WTC11 (cell line): ENCODE results near the gene SSC5D. TPM values are rescaled to one million over a fixed set of nuclear protein-coding genes. Genes with fewer than 3 reads are reported as not detected.

Source experiments
- ATAC-seq: fragments of 200-7000 bp; cut with Tn5 transposase; 2 replicates; pipeline ENCODE4 v1.10.0; 2021; ENCODE audit warnings: mild to moderate bottlenecking, moderate library complexity
- CTCF ChIA-PET: fragments of 300-600 bp; sonication (Branson Sonifier 250); formaldehyde crosslinking; loops from one replicate; lab custom pipeline; 2021; ENCODE audit warnings: antibody characterized with exemption; lab: Charles Lee
- POLR2A ChIA-PET: fragments of 350-600 bp; sonication (Branson Sonifier 250); formaldehyde crosslinking; loops from one replicate; lab custom pipeline; 2021; ENCODE audit warnings: antibody characterized with exemption; lab: Charles Lee
- DNase-seq: peaks from one replicate; pipeline ENCODE4 v3.0.0; 2021; ENCODE audit warnings: low spot score
- H3K27ac Mint-ChIP-seq: 2 replicates; pipeline ENCODE4 v1.8.0; 2021; ENCODE audit warnings: mixed read lengths
- H3K27me3 Mint-ChIP-seq: 2 replicates; pipeline ENCODE4 v1.8.0; 2021; ENCODE audit warnings: low read depth, mild to moderate bottlenecking, moderate library complexity, mixed read lengths
- H3K36me3 Mint-ChIP-seq: 2 replicates; pipeline ENCODE4 v1.8.0; 2021; ENCODE audit warnings: mixed read lengths
- H3K4me1 Mint-ChIP-seq: 2 replicates; pipeline ENCODE4 v1.8.0; 2022; ENCODE audit warnings: mixed read lengths
- H3K4me3 Mint-ChIP-seq: 2 replicates; pipeline ENCODE4 v1.8.0; 2021; ENCODE audit warnings: mild to moderate bottlenecking, moderate library complexity, mixed read lengths
- H3K9me3 Mint-ChIP-seq: 2 replicates; pipeline ENCODE4 v1.8.0; 2021; ENCODE audit warnings: mixed read lengths
- CBFB ChIP-seq: sonication (generic); formaldehyde crosslinking; IDR thresholded peaks from 2 replicates; pipeline ENCODE4 v1.8.1; 2022; ENCODE audit warnings: mild to moderate bottlenecking, low read depth, missing genetic modification reagents
- JAZF1 ChIP-seq: fragments of 250-450 bp; sonication (Bioruptor Pico); IDR thresholded peaks from 2 replicates; pipeline ENCODE4 v1.9.0; 2021; ENCODE audit warnings: moderate library complexity, mild to moderate bottlenecking, inconsistent platforms
- MXD4 ChIP-seq: fragments of 250-450 bp; sonication (Bioruptor Pico); IDR thresholded peaks from 2 replicates; pipeline ENCODE4 v1.8.0; 2021; ENCODE audit warnings: mild to moderate bottlenecking, moderate library complexity, borderline replicate concordance
- SP1 ChIP-seq: sonication (generic); formaldehyde crosslinking; conservative IDR thresholded peaks from 2 replicates; pipeline ENCODE4 v1.8.1; 2022; ENCODE audit warnings: missing genetic modification reagents
- ZNF138 ChIP-seq: sonication (generic); formaldehyde crosslinking; conservative IDR thresholded peaks from 2 replicates; pipeline ENCODE4 v1.8.1; 2022; ENCODE audit warnings: mild to moderate bottlenecking, moderate library complexity, missing genetic modification reagents
- ZNF232 ChIP-seq: sonication (generic); formaldehyde crosslinking; IDR thresholded peaks from 2 replicates; pipeline ENCODE4 v1.8.0; 2022; ENCODE audit warnings: mild to moderate bottlenecking, missing genetic modification reagents
- ZNF263 ChIP-seq: sonication (generic); formaldehyde crosslinking; IDR thresholded peaks from 2 replicates; pipeline ENCODE4 v1.8.1; 2022; ENCODE audit warnings: low read depth, mild to moderate bottlenecking, moderate library complexity, missing genetic modification reagents
- ZNF396 ChIP-seq: fragments of 250-450 bp; sonication (Bioruptor Pico); IDR thresholded peaks from 2 replicates; pipeline ENCODE4 v1.8.0; 2021; ENCODE audit warnings: mild to moderate bottlenecking, moderate library complexity, borderline replicate concordance
- total RNA-seq: library from RNA; stranded (reverse); gene quantifications from 3 replicates; pipeline ENCODE4 v1.2.3, GENCODE V29; 2021
- TF ChIP-seq, protein P1 (sequence below): sonication (generic); formaldehyde crosslinking; IDR thresholded peaks from 2 replicates; pipeline ENCODE4 v1.8.1; 2023; ENCODE audit warnings: mild to moderate bottlenecking, missing genetic modification reagents, borderline replicate concordance
- TF ChIP-seq, protein P2 (sequence below): sonication (generic); formaldehyde crosslinking; IDR thresholded peaks from 2 replicates; pipeline ENCODE4 v1.8.1; 2023; ENCODE audit warnings: mild to moderate bottlenecking, missing genetic modification reagents
- TF ChIP-seq, protein P3 (sequence below): sonication (generic); formaldehyde crosslinking; IDR thresholded peaks from 2 replicates; pipeline ENCODE4 v1.8.0; 2022; ENCODE audit warnings: mild to moderate bottlenecking, missing genetic modification reagents
- TF ChIP-seq, protein P4 (sequence below): sonication (generic); formaldehyde crosslinking; IDR thresholded peaks from 2 replicates; pipeline ENCODE4 v1.8.1; 2022; ENCODE audit warnings: low read depth, mild to moderate bottlenecking, moderate library complexity, missing genetic modification reagents, borderline replicate concordance
- TF ChIP-seq, protein P5 (sequence below): sonication (generic); formaldehyde crosslinking; IDR thresholded peaks from 2 replicates; pipeline ENCODE4 v1.8.0; 2023; ENCODE audit warnings: missing genetic modification reagents, mild to moderate bottlenecking, borderline replicate concordance
- TF ChIP-seq, protein P6 (sequence below): sonication (generic); formaldehyde crosslinking; IDR thresholded peaks from 2 replicates; pipeline ENCODE4 v1.8.0; 2022; ENCODE audit warnings: mild to moderate bottlenecking, missing genetic modification reagents
- TF ChIP-seq, protein P7 (sequence below): sonication (generic); formaldehyde crosslinking; IDR thresholded peaks from 2 replicates; pipeline ENCODE4 v1.8.1; 2022; ENCODE audit warnings: mild to moderate bottlenecking, missing genetic modification reagents, moderate library complexity, borderline replicate concordance
- TF ChIP-seq, protein P8 (sequence below): sonication (generic); formaldehyde crosslinking; IDR thresholded peaks from 2 replicates; pipeline ENCODE4 v1.8.0; 2022; ENCODE audit warnings: missing genetic modification reagents

Gene SSC5D
- total RNA-seq, 1 experiment from 2014 or later, result 2.9 TPM

DNA sequence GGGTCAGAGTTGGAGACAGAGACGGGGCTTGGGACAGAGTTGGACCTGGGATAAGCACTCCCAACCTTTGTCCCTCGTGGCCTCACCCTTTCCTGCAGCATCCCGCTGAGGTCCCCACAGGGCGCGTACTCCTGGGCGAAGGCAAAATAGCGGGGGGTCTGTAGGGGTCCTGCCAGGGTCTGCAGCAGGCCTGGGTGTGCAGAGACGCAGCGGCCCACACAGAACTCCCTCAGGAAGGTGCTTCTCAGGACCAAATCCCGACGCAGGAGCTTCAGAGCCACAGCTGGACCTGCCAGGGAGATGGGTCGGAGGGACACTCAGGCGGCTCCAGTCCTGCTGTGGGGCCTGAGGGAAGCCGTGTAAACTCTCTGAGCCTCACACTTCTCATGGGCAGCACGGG is 55.8 kb downstream of the SSC5D start (continued):
- TF ChIP-seq, protein P1, sequence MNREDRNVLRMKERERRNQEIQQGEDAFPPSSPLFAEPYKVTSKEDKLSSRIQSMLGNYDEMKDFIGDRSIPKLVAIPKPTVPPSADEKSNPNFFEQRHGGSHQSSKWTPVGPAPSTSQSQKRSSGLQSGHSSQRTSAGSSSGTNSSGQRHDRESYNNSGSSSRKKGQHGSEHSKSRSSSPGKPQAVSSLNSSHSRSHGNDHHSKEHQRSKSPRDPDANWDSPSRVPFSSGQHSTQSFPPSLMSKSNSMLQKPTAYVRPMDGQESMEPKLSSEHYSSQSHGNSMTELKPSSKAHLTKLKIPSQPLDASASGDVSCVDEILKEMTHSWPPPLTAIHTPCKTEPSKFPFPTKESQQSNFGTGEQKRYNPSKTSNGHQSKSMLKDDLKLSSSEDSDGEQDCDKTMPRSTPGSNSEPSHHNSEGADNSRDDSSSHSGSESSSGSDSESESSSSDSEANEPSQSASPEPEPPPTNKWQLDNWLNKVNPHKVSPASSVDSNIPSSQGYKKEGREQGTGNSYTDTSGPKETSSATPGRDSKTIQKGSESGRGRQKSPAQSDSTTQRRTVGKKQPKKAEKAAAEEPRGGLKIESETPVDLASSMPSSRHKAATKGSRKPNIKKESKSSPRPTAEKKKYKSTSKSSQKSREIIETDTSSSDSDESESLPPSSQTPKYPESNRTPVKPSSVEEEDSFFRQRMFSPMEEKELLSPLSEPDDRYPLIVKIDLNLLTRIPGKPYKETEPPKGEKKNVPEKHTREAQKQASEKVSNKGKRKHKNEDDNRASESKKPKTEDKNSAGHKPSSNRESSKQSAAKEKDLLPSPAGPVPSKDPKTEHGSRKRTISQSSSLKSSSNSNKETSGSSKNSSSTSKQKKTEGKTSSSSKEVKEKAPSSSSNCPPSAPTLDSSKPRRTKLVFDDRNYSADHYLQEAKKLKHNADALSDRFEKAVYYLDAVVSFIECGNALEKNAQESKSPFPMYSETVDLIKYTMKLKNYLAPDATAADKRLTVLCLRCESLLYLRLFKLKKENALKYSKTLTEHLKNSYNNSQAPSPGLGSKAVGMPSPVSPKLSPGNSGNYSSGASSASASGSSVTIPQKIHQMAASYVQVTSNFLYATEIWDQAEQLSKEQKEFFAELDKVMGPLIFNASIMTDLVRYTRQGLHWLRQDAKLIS (CRISPR knock-in tag), result no peak

DNA sequence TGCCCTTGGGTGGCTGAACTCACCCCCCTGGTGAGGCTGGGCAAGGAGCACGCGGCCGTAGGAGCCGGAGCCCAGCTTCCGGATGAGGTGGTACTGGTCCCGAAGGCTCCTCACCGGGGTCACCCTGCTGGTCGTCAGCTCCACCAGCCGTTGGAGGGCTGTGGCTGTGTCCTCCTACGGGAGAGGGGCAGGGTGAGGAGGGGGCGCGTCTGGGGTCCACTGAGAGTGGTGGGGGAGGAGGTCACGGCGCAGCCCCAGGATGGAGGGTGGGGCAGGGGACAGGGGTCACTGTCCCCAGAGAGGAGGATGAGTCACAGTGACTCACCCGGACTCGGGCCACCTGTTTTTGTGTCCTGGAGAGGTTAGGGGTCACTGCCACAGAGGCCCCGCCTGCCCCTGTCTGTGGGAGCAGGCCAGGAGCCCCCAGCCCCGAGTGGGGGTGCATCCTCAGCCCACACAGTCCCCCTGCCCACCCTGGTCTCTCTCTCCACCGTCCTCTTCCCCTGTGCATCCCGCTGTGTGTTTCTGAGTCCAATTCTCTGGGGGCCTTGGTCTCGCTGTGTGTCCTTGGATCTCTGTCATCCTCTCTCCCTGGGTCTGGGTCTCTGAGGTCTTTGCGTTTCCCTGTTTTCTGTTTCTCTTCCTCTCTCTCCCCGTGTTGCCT is 56.7 kb downstream of the SSC5D start:
- TF ChIP-seq SP1 (CRISPR knock-in tag) (no peak), CBFB (CRISPR knock-in tag) (no peak), ZNF263 (CRISPR knock-in tag) (no peak), ZNF396 (CRISPR knock-in tag) (no peak), JAZF1 (no peak), MXD4 (CRISPR knock-in tag) (no peak), ZNF232 (CRISPR knock-in tag) (no peak), ZNF138 (CRISPR knock-in tag) (no peak)
- TF ChIP-seq, protein P2, sequence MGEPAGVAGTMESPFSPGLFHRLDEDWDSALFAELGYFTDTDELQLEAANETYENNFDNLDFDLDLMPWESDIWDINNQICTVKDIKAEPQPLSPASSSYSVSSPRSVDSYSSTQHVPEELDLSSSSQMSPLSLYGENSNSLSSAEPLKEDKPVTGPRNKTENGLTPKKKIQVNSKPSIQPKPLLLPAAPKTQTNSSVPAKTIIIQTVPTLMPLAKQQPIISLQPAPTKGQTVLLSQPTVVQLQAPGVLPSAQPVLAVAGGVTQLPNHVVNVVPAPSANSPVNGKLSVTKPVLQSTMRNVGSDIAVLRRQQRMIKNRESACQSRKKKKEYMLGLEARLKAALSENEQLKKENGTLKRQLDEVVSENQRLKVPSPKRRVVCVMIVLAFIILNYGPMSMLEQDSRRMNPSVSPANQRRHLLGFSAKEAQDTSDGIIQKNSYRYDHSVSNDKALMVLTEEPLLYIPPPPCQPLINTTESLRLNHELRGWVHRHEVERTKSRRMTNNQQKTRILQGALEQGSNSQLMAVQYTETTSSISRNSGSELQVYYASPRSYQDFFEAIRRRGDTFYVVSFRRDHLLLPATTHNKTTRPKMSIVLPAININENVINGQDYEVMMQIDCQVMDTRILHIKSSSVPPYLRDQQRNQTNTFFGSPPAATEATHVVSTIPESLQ (CRISPR knock-in tag), result no peak
- TF ChIP-seq, protein P3, sequence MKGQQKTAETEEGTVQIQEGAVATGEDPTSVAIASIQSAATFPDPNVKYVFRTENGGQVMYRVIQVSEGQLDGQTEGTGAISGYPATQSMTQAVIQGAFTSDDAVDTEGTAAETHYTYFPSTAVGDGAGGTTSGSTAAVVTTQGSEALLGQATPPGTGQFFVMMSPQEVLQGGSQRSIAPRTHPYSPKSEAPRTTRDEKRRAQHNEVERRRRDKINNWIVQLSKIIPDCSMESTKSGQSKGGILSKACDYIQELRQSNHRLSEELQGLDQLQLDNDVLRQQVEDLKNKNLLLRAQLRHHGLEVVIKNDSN (CRISPR knock-in tag), result no peak
- TF ChIP-seq, protein P4, sequence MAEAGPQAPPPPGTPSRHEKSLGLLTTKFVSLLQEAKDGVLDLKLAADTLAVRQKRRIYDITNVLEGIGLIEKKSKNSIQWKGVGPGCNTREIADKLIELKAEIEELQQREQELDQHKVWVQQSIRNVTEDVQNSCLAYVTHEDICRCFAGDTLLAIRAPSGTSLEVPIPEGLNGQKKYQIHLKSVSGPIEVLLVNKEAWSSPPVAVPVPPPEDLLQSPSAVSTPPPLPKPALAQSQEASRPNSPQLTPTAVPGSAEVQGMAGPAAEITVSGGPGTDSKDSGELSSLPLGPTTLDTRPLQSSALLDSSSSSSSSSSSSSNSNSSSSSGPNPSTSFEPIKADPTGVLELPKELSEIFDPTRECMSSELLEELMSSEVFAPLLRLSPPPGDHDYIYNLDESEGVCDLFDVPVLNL, result no peak
- TF ChIP-seq, protein P5, sequence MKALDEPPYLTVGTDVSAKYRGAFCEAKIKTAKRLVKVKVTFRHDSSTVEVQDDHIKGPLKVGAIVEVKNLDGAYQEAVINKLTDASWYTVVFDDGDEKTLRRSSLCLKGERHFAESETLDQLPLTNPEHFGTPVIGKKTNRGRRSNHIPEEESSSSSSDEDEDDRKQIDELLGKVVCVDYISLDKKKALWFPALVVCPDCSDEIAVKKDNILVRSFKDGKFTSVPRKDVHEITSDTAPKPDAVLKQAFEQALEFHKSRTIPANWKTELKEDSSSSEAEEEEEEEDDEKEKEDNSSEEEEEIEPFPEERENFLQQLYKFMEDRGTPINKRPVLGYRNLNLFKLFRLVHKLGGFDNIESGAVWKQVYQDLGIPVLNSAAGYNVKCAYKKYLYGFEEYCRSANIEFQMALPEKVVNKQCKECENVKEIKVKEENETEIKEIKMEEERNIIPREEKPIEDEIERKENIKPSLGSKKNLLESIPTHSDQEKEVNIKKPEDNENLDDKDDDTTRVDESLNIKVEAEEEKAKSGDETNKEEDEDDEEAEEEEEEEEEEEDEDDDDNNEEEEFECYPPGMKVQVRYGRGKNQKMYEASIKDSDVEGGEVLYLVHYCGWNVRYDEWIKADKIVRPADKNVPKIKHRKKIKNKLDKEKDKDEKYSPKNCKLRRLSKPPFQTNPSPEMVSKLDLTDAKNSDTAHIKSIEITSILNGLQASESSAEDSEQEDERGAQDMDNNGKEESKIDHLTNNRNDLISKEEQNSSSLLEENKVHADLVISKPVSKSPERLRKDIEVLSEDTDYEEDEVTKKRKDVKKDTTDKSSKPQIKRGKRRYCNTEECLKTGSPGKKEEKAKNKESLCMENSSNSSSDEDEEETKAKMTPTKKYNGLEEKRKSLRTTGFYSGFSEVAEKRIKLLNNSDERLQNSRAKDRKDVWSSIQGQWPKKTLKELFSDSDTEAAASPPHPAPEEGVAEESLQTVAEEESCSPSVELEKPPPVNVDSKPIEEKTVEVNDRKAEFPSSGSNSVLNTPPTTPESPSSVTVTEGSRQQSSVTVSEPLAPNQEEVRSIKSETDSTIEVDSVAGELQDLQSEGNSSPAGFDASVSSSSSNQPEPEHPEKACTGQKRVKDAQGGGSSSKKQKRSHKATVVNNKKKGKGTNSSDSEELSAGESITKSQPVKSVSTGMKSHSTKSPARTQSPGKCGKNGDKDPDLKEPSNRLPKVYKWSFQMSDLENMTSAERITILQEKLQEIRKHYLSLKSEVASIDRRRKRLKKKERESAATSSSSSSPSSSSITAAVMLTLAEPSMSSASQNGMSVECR (CRISPR knock-in tag), result no peak
- TF ChIP-seq, protein P6, sequence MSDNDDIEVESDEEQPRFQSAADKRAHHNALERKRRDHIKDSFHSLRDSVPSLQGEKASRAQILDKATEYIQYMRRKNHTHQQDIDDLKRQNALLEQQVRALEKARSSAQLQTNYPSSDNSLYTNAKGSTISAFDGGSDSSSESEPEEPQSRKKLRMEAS (CRISPR knock-in tag), result no peak
- TF ChIP-seq, protein P7, sequence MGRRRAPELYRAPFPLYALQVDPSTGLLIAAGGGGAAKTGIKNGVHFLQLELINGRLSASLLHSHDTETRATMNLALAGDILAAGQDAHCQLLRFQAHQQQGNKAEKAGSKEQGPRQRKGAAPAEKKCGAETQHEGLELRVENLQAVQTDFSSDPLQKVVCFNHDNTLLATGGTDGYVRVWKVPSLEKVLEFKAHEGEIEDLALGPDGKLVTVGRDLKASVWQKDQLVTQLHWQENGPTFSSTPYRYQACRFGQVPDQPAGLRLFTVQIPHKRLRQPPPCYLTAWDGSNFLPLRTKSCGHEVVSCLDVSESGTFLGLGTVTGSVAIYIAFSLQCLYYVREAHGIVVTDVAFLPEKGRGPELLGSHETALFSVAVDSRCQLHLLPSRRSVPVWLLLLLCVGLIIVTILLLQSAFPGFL (CRISPR knock-in tag), result no peak
- TF ChIP-seq, protein P8, sequence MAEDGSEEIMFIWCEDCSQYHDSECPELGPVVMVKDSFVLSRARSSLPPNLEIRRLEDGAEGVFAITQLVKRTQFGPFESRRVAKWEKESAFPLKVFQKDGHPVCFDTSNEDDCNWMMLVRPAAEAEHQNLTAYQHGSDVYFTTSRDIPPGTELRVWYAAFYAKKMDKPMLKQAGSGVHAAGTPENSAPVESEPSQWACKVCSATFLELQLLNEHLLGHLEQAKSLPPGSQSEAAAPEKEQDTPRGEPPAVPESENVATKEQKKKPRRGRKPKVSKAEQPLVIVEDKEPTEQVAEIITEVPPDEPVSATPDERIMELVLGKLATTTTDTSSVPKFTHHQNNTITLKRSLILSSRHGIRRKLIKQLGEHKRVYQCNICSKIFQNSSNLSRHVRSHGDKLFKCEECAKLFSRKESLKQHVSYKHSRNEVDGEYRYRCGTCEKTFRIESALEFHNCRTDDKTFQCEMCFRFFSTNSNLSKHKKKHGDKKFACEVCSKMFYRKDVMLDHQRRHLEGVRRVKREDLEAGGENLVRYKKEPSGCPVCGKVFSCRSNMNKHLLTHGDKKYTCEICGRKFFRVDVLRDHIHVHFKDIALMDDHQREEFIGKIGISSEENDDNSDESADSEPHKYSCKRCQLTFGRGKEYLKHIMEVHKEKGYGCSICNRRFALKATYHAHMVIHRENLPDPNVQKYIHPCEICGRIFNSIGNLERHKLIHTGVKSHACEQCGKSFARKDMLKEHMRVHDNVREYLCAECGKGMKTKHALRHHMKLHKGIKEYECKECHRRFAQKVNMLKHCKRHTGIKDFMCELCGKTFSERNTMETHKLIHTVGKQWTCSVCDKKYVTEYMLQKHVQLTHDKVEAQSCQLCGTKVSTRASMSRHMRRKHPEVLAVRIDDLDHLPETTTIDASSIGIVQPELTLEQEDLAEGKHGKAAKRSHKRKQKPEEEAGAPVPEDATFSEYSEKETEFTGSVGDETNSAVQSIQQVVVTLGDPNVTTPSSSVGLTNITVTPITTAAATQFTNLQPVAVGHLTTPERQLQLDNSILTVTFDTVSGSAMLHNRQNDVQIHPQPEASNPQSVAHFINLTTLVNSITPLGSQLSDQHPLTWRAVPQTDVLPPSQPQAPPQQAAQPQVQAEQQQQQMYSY (CRISPR knock-in tag), result no peak
- TF ChIP-seq, all 79 proteins: peak for 0
- H3K9me3 Mint-ChIP-seq, result peaks cover 14% of the 10 kb centered on the region
- ATAC-seq (no peak), DNase-seq (no peak)
- no peaks in the 10 kb centered on the region for H3K36me3 Mint-ChIP-seq
- peaks cover 26% of the 10 kb centered on the region for H3K4me1 Mint-ChIP-seq
- H3K4me3 Mint-ChIP-seq, result no peak overlapping the region
- H3K27me3 Mint-ChIP-seq, result peaks cover 6% of the 10 kb centered on the region; the same call in 1 of the 2 replicates
- H3K27ac Mint-ChIP-seq, result no peak overlapping the region
- ChIA-PET CTCF (no interaction called here), POLR2A (interaction anchor here (0.6 kb wide), 1 partner anchor 87 kb away, joined by 3 read pairs; no protein-coding TSS in a partner anchor)
